Astrocyte of the cerebellum (primary cell): ENCODE measurements around the gene HDGFL2.

Experiments used
- DNase-seq: peaks from one replicate; pipeline ENCODE4 v3.0.0-alpha.2; 2011; ENCODE audit warnings: low read depth
- H3K4me3 ChIP-seq: 2 replicates; pipeline ENCODE4 v1.5.1; 2011; ENCODE audit warnings: mild to moderate bottlenecking, low read depth, low read length, moderate library complexity
- CTCF ChIP-seq: IDR thresholded peaks from 2 replicates; pipeline ENCODE4 v1.5.1; 2012; ENCODE audit warnings: low read length, low read depth, moderate library complexity, mild to moderate bottlenecking; ENCODE audit errors: missing control alignments
- in situ Hi-C: cut with HindIII; loops from 2 replicates; pipeline ENCODE4 v1.10.0; 2017; ENCODE audit warnings: low sequenced_read_pairs

Gene HDGFL2

GRCh38 chr19:4444765-4445741 is 27.0 kb upstream of the HDGFL2 start:
- DNase-seq = no peak
- TF ChIP-seq CTCF = no peak
- in situ Hi-C loops = no loop called here
- H3K4me3 ChIP-seq = no peak overlapping the region

- in situ Hi-C loops = no loop called here
- DNase-seq = no peak
- no peak for TF ChIP-seq CTCF
- H3K4me3 ChIP-seq = no peak overlapping the region
These were observed 26.0 kb upstream of the HDGFL2 start for GRCh38 chr19:4445963-4446703.

GRCh38 chr19:4446704-4447200 is 25.3 kb upstream of the HDGFL2 start:
- in situ Hi-C loops = no loop called here
- no peak overlapping the region for H3K4me3 ChIP-seq
- TF ChIP-seq CTCF = no peak
- no peak for DNase-seq

DNA sequence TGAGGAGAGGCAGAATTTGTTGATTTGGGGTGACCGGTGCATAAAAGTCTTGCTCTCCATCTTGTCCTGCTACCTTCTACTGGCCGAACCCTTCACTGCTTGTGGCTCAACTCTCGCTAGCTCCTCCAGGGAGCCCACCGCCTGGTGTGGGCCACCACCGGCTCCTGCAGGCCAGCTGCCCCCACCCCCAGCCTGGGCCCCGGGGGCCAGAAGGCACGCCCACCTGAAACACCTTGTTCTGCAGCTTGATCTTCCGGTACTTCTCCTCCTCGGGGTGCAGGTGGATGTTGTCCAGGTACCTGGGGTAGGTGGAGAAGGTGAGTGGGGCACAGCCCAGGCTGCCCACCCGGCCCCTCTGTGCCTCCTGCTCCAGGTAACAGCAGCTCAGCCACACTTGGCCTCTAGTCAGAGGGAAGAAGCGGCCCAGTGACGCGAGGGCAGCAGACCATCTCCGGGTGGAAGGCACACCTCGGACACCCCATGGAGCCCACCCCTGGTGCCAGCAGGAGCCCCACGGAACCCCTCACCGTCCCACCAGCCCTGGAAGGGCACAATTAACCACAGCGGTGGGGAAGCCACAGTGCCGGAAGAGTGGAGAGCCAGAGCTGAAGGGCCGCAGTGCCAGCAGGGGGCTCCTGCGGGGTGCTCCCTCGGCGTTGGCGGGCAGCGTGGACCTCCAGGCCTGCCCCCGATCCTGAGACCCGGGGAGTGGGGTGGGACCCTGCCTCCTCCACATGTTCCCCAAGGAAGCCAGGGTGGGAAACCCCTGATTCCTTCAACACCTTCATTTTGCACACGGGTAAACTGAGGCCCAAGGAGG is 24.6 kb upstream of the HDGFL2 start:
- in situ Hi-C loops = no loop called here
- no peak for DNase-seq
- TF ChIP-seq CTCF = no peak
- H3K4me3 ChIP-seq = no peak overlapping the region

DNA sequence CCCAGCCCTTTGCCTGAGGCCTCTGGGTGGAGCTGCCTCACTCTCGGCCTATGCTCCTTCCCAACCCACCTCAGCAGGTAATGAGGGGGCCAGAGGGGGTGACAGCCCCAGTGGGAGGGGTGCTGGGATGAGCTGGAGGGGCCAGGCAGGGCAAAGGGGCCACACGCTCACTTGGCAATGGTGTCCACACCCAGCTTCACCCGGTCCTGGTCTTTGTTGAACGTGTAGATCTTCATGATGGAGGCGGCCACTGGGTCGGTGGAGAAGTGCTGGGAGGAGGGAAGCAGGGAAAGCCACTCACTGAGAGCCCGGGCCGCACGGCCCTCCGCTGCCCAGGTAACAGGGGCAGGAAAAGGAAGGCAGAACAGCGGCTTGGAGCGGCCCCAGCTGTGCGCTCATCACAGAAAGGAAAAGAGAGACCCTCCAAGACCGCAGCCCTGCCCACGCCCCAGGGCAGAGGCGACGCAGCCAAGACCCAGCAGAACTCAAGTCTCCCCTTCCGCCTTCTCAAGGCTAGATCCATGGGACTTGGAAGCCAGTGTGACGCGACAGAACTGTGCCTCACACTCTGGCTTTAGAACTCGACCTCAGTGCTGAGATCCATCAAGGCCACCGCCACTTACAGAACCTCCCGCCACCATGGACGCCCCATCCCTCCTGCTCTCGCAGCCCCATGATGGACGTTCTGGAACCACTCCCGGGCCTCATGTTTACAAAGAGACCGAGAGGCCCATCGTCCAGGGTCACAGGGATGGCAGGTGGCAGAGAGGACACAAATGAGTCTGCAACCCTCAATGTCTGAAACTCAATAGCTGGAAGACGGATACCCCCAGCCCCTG is 23.7 kb upstream of the HDGFL2 start:
- DNase-seq = no peak
- no peak overlapping the region for H3K4me3 ChIP-seq
- in situ Hi-C loops = no loop called here
- no peak for TF ChIP-seq CTCF
